HG02798 (cell line): ENCODE measurements around the gene DHX38.

Experiments used
- ATAC-seq: cut with Tn5 transposase; IDR thresholded peaks from one replicate; pipeline ENCODE4 v1.9.1; 2021; ENCODE audit warnings: mild to moderate bottlenecking; ENCODE audit not compliant: unreplicated experiment, poor library complexity

DHX38 gene

GRCh38 chr16:72149676-72150464 lies 56.2 kb downstream of the DHX38 start:
- ATAC-seq, result no peak

GRCh38 chr16:72159386-72159785 lies 65.7 kb downstream of the DHX38 start:
- no peak for ATAC-seq

- no peak for ATAC-seq
Measured at GRCh38 chr16:72159801-72160200, 66.2 kb downstream of the DHX38 start.

- ATAC-seq, result no peak
Measured at GRCh38 chr16:72162105-72162692, 68.6 kb downstream of the DHX38 start.
